Coronary artery (tissue), 2 donors: Measurements from ENCODE around the gene TMEM141.
"Not testable (repeated sequence)": the region's sequence is repeated elsewhere in the genome, so short reads cannot be mapped to it uniquely, and the experiment has no call there.

Source experiments
- DNase-seq: peaks from one replicate; pipeline ENCODE4 v3.0.0-alpha.2; 2017; ENCODE audit warnings: low spot score
- H3K27ac ChIP-seq, 2 donors: fragments of 200-600 bp; sonication (generic); one replicate each; pipeline ENCODE4 v1.5.1; 2016 to 2019
- H3K4me3 ChIP-seq: fragments of 200-600 bp; sonication (generic); 2 replicates; pipeline ENCODE4 v1.5.1; 2016; ENCODE audit warnings: mild to moderate bottlenecking, moderate library complexity
- CTCF ChIP-seq: fragments of 200-600 bp; sonication (generic); IDR thresholded peaks from one replicate; pipeline ENCODE4 v1.5.1; 2019; ENCODE audit warnings: antibody characterized with exemption

Gene TMEM141

GRCh38 chr9:136831720-136832104 lies 40.6 kb downstream of the TMEM141 start:
- no peak for TF ChIP-seq CTCF
- DNase-seq, result no peak
- Histone ChIP-seq H3K4me3 (no peak overlapping the region), H3K27ac (no peak overlapping the region)

- Histone ChIP-seq H3K4me3 (no peak overlapping the region), H3K27ac (no peak overlapping the region)
- no peak for TF ChIP-seq CTCF
- no peak for DNase-seq
Observed at GRCh38 chr9:136832581-136832980, 41.4 kb downstream of the TMEM141 start.

GRCh38 chr9:136833381-136834048 lies 42.4 kb downstream of the TMEM141 start:
- not testable (repeated sequence) for DNase-seq, H3K4me3 ChIP-seq, H3K27ac ChIP-seq

GRCh38 chr9:136835162-136835931 lies 44.2 kb downstream of the TMEM141 start:
- H3K4me3 ChIP-seq, result no peak overlapping the region
- no peak for DNase-seq
- no peak overlapping the region for H3K27ac ChIP-seq
- no peak for TF ChIP-seq CTCF

- Histone ChIP-seq H3K27ac (no peak overlapping the region), H3K4me3 (no peak overlapping the region)
- DNase-seq, result no peak
- TF ChIP-seq CTCF, result no peak
Observed at GRCh38 chr9:136835932-136836904, 45.1 kb downstream of the TMEM141 start.

GRCh38 chr9:136837146-136837855 lies 46.2 kb downstream of the TMEM141 start:
- DNase-seq, result no peak

GRCh38 chr9:136837856-136838277 lies 46.7 kb downstream of the TMEM141 start:
- not testable (repeated sequence) for DNase-seq, H3K4me3 ChIP-seq, H3K27ac ChIP-seq

More at GRCh38 chr9:136837146-136837855, 46.2 kb downstream of the TMEM141 start:
- Histone ChIP-seq H3K4me3 (no peak overlapping the region), H3K27ac (no peak overlapping the region)
- TF ChIP-seq CTCF, result no peak
